H1 (cell line): ENCODE data around the gene TMEM198. TPM values are rescaled to one million over a fixed set of nuclear protein-coding genes. Genes with fewer than 3 reads are reported as not detected.

Source experiments
- CTCF ChIA-PET: fragments of 300-600 bp; sonication (Branson Sonifier 250); formaldehyde crosslinking; loops from one replicate; lab custom pipeline; 2021; ENCODE audit not compliant: partially characterized antibody; lab: Charles Lee
- POLR2A ChIA-PET: fragments of 300-600 bp; sonication (Branson Sonifier 250); formaldehyde crosslinking; loops from one replicate; lab custom pipeline; 2021; ENCODE audit warnings: inconsistent platforms; ENCODE audit not compliant: partially characterized antibody; lab: Charles Lee
- DNase-seq, 2 experiments: peaks; one replicate each; pipeline versions ENCODE4 v3.0.0 to v3.0.0-alpha.2; 2010 to 2022; ENCODE audit warnings: low spot score in 2 of 2, low read depth in 1 of 2, mixed read lengths in 1 of 2
- FAIRE-seq: peaks from 2 replicates; lab custom pipeline; 2011; peaks lifted over from hg19 to GRCh38; lab: Jason Lieb, UNC
- H2AFZ ChIP-seq: 2 replicates; pipeline ENCODE4 v1.8.1; 2012; ENCODE audit warnings: low read length, inconsistent platforms
- H2AK5ac ChIP-seq: 2 replicates; pipeline ENCODE4 v1.6.1; 2013; ENCODE audit warnings: low read depth, low read length
- H2BK120ac ChIP-seq: replicated peaks from 2 replicates; pipeline ENCODE3; 2013; ENCODE audit warnings: low read depth, low read length, inconsistent platforms
- H2BK12ac ChIP-seq: 2 replicates; pipeline ENCODE4 v1.6.1; 2013; ENCODE audit warnings: low read depth, low read length
- H2BK15ac ChIP-seq: 2 replicates; pipeline ENCODE4 v1.6.1; 2013; ENCODE audit warnings: low read length
- H2BK20ac ChIP-seq: 2 replicates; pipeline ENCODE4 v1.6.1; 2013; ENCODE audit warnings: low read length
- H2BK5ac ChIP-seq: 2 replicates; pipeline ENCODE4 v1.6.1; 2013; ENCODE audit warnings: low read depth, low read length
- H3K14ac ChIP-seq: 2 replicates; pipeline ENCODE4 v1.6.1; 2013; ENCODE audit warnings: inconsistent platforms; ENCODE audit not compliant: insufficient read length
- H3K18ac ChIP-seq: 2 replicates; pipeline ENCODE4 v1.6.1; 2013; ENCODE audit warnings: low read length; ENCODE audit errors: extremely low read depth
- H3K23ac ChIP-seq: 2 replicates; pipeline ENCODE4 v1.6.1; 2013; ENCODE audit warnings: inconsistent platforms; ENCODE audit not compliant: insufficient read length
- H3K23me2 ChIP-seq: 2 replicates; pipeline ENCODE4 v1.6.1; 2013; ENCODE audit warnings: low read depth, low read length
- H3K27ac ChIP-seq: 2 replicates; pipeline ENCODE4 v1.6.1; 2011; ENCODE audit warnings: low read depth, low read length, inconsistent platforms
- H3K27me3 ChIP-seq, 4 experiments: replicated peaks in 1 of 4; 1 replicate in 1 of 4; 2 replicates in 3 of 4; pipeline versions ENCODE4 v1.6.1 to v1.8.1; 2011 to 2013; ENCODE audit warnings: low read length in 3 of 4, mild to moderate bottlenecking in 3 of 4, inconsistent platforms in 2 of 4, mixed read lengths in 2 of 4, moderate library complexity in 1 of 4; ENCODE audit not compliant: control insufficient read depth in 3 of 4, insufficient read depth in 3 of 4; ENCODE audit errors: extremely low read depth in 1 of 4
- H3K36me3 ChIP-seq, 4 experiments: 2 replicates each; pipeline versions ENCODE4 v1.6.1 to v1.8.1; 2011 to 2013; ENCODE audit warnings: mild to moderate bottlenecking in 4 of 4, low read length in 3 of 4, moderate library complexity in 2 of 4, control low read depth in 1 of 4, inconsistent platforms in 1 of 4; ENCODE audit not compliant: insufficient read depth in 4 of 4, control insufficient read depth in 2 of 4
- H3K4ac ChIP-seq: replicated peaks from 2 replicates; pipeline ENCODE3; 2013; ENCODE audit warnings: low read length, low read depth, mixed read lengths, inconsistent platforms; ENCODE audit not compliant: insufficient read length
- H3K4me1 ChIP-seq, 4 experiments: replicated peaks in 1 of 4; 1 replicate in 1 of 4; 2 replicates in 3 of 4; pipeline versions ENCODE4 v1.6.1 to v1.8.1; 2011 to 2013; ENCODE audit warnings: low read length in 3 of 4, inconsistent platforms in 2 of 4, mixed read lengths in 1 of 4; ENCODE audit not compliant: insufficient read depth in 4 of 4, control insufficient read depth in 3 of 4
- H3K4me2 ChIP-seq, 2 experiments: 2 replicates each; pipeline versions ENCODE4 v1.6.1 to v1.8.1; 2011 to 2013; ENCODE audit warnings: low read depth in 2 of 2, low read length in 2 of 2, control low read depth in 1 of 2, inconsistent platforms in 1 of 2, mild to moderate bottlenecking in 1 of 2; ENCODE audit not compliant: insufficient read depth in 1 of 2
- H3K4me3 ChIP-seq, 4 experiments: fragments of 200-600, 300-600 bp in 1 of 4; sonication (generic), shearing (Covaris generic), sonication (Bioruptor Twin) in 1 of 4; 2 replicates each; pipeline versions ENCODE4 v1.5.1 to v1.8.1; 2011 to 2016; ENCODE audit warnings: low read length in 4 of 4, low read depth in 3 of 4, control low read depth in 2 of 4, inconsistent platforms in 2 of 4, mild to moderate bottlenecking in 2 of 4, mixed read lengths in 1 of 4, moderate library complexity in 1 of 4; ENCODE audit not compliant: insufficient read depth in 2 of 4; ENCODE audit errors: extremely low read depth in 1 of 4
- H3K56ac ChIP-seq: replicated peaks from 2 replicates; pipeline ENCODE3; 2013; ENCODE audit warnings: low read depth, mild to moderate bottlenecking, mixed read lengths, low read length, inconsistent platforms; ENCODE audit not compliant: insufficient read length
- H3K79me1 ChIP-seq: 2 replicates; pipeline ENCODE4 v1.6.1; 2013; ENCODE audit warnings: low read depth, low read length, control low read depth
- H3K79me2 ChIP-seq, 2 experiments: 2 replicates each; pipeline versions ENCODE4 v1.6.1 to v1.8.1; 2012 to 2013; ENCODE audit warnings: low read length in 2 of 2, mild to moderate bottlenecking in 2 of 2, inconsistent platforms in 1 of 2; ENCODE audit not compliant: insufficient read depth in 2 of 2, control insufficient read depth in 1 of 2
- H3K9ac ChIP-seq, 4 experiments: replicated peaks in 1 of 4; 1 replicate in 1 of 4; 2 replicates in 3 of 4; pipeline versions ENCODE4 v1.6.1 to v1.8.1; 2011 to 2013; ENCODE audit warnings: low read depth in 3 of 4, low read length in 3 of 4, control low read depth in 2 of 4, mild to moderate bottlenecking in 2 of 4, moderate library complexity in 2 of 4, inconsistent platforms in 1 of 4; ENCODE audit errors: extremely low read depth in 1 of 4
- H3K9me3 ChIP-seq, 2 experiments: 2 replicates each; pipeline versions ENCODE4 v1.6.1 to v1.8.1; 2012 to 2013; ENCODE audit warnings: mild to moderate bottlenecking in 2 of 2, moderate library complexity in 2 of 2, control low read depth in 1 of 2, inconsistent platforms in 1 of 2, low read depth in 1 of 2, low read length in 1 of 2, mixed read lengths in 1 of 2; ENCODE audit not compliant: insufficient read depth in 2 of 2
- H4K20me1 ChIP-seq, 2 experiments: replicated peaks in 1 of 2; 2 replicates each; pipeline versions ENCODE3 to v1.8.1; 2011 to 2013; ENCODE audit warnings: inconsistent platforms in 2 of 2, low read length in 2 of 2, mild to moderate bottlenecking in 1 of 2; ENCODE audit not compliant: insufficient read depth in 2 of 2, control insufficient read depth in 1 of 2
- H4K5ac ChIP-seq: 2 replicates; pipeline ENCODE4 v1.6.1; 2013; ENCODE audit warnings: low read length, low read depth, mixed read lengths, inconsistent platforms; ENCODE audit not compliant: insufficient read length
- H4K8ac ChIP-seq: 2 replicates; pipeline ENCODE4 v1.8.0; 2013; ENCODE audit warnings: mild to moderate bottlenecking, moderate library complexity, low read length, inconsistent platforms; ENCODE audit not compliant: insufficient read depth; ENCODE audit errors: extremely low read depth
- H4K91ac ChIP-seq: replicated peaks from 2 replicates; pipeline ENCODE3; 2013; ENCODE audit warnings: low read length, mixed read lengths, inconsistent platforms; ENCODE audit not compliant: insufficient read length
- ASH2L ChIP-seq: fragments of 200-600, 300-600 bp; sonication (generic); IDR thresholded peaks from one replicate; pipeline ENCODE4 v1.7.1; 2017; ENCODE audit warnings: low read length
- KDM1A ChIP-seq: fragments of 200-600, 300-600 bp; sonication (generic); IDR thresholded peaks from 2 replicates; pipeline ENCODE4 v1.7.1; 2016; ENCODE audit warnings: mild to moderate bottlenecking, low read length, borderline replicate concordance
- RNF2 ChIP-seq: fragments of 200-900, 300-1000 bp; sonication (generic); IDR thresholded peaks from 2 replicates; pipeline ENCODE4 v1.7.1; 2016; ENCODE audit warnings: borderline replicate concordance, low read depth, mild to moderate bottlenecking, antibody characterized with exemption, low read length; ENCODE audit not compliant: poor library complexity, severe bottlenecking; ENCODE audit errors: missing control alignments
- SIRT6 ChIP-seq: IDR thresholded peaks from one replicate; pipeline ENCODE4 v1.7.1; 2012; ENCODE audit warnings: low read length, inconsistent platforms
- TCF12 ChIP-seq: IDR thresholded peaks from 2 replicates; pipeline ENCODE4 v1.6.1; 2011; ENCODE audit warnings: low read depth, mild to moderate bottlenecking, low read length
- WGBS, 2 experiments: shearing (Covaris generic) in 1 of 2; methylation state at CpG; one replicate each; pipeline versions ENCODE4 v1.1.6 to v1.1.7; 2013 to 2015; ENCODE audit warnings: low lambda C conversion rate in 2 of 2, mixed read lengths in 2 of 2, inconsistent platforms in 1 of 2, low coverage in 1 of 2, missing lambda C conversion rate in 1 of 2; ENCODE audit not compliant: insufficient replicate concordance in 2 of 2, insufficient coverage in 1 of 2, insufficient read length in 1 of 2; ENCODE audit errors: extremely low coverage in 1 of 2, missing lambda C conversion rate in 1 of 2; 5-methylcytosine and 5-hydroxymethylcytosine counted together
- polyA plus RNA-seq, 7 experiments: library from polyadenylated mRNA; depleted of rRNA in 3 of 7; stranded (reverse) in 5 of 7; unstranded in 2 of 7; fragments of >200 nt in 5 of 7; fragments of 200-250 nt in 2 of 7; gene quantifications; 1 replicate in 5 of 7; 2 replicates in 1 of 7; 4 replicates in 1 of 7; pipeline versions ENCODE4 v1.2.1 to v1.2.3, GENCODE V29; 2011 to 2013; ENCODE audit warnings: missing spikeins in 2 of 7, mixed read lengths in 2 of 7
- total RNA-seq: library from RNA; stranded (reverse); fragmentation: NEBNext Ultra II Directional; extraction: Animal tissue kit (Norgen Biotek cat#: 25700); gene quantifications from 2 replicates; pipeline ENCODE4 v1.2.1, GENCODE V29; 2021
- TF ChIP-seq, protein P1 (sequence below): IDR thresholded peaks from 2 replicates; pipeline ENCODE4 v1.6.1; 2011; ENCODE audit warnings: low read depth, mild to moderate bottlenecking, low read length; ENCODE audit not compliant: insufficient read depth

The TMEM198 gene
- total and polyA plus RNA-seq, 2 of the 8 experiments (the other 6 are each of a cell fraction or from before 2014, with no cell fraction given), result 10.2 to 10.4 TPM

DNA sequence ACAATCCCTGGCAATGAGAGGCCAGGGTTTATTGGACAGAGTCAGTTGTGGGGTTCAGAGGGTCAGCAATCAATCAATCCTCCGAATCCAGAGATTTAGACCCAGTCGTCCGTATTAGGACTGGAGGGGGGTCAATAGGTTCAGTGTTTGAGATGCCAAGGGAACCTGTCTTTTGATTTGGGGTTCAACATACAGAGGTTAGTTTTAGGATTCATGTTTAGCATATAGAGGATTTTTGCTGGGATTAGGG is 44.8 kb upstream of the TMEM198 start:
- H3K79me2 ChIP-seq, result no peaks in the 10 kb centered on the region
- no peak overlapping the region for H2BK120ac ChIP-seq
- peaks cover 0 to 7% (median 0%) of the 10 kb centered on the region in 4 experiments; a peak in 1 of 8 replicates for H3K36me3 ChIP-seq
- WGBS, 2 experiments, result 13% methylated on average over 3 of the region's 3 CpGs; no CpG with 5 or more reads in 1 of the 2 experiments
- DNase-seq (no peak), FAIRE-seq (no peak)
- ChIA-PET CTCF (interaction anchor here (0.8 to 113.1 kb wide), 8 partner anchors 10 to 144 kb away, joined by 3 to 7248 read pairs (median 4); partner anchors contain the start of genes ASIC4, CHPF, DES and GMPPA), POLR2A (interaction anchor here (1.0 to 19.9 kb wide), 12 partner anchors 8 to 196 kb away, joined by 3 to 216 read pairs (median 6); partner anchors contain the start of genes ASIC4, CHPF, STK11IP and TMEM198)
- TF ChIP-seq KDM1A (no peak), SIRT6 (no peak), ASH2L (no peak), RNF2 (no peak), TCF12 (no peak)
- TF ChIP-seq, protein P1, sequence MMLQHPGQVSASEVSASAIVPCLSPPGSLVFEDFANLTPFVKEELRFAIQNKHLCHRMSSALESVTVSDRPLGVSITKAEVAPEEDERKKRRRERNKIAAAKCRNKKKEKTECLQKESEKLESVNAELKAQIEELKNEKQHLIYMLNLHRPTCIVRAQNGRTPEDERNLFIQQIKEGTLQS, result no peak
- H4K5ac ChIP-seq, result no peak overlapping the region
- no peak overlapping the region for H4K91ac ChIP-seq
- peak overlapping the region; percentile 46; the same call in 1 of the 2 replicates for H2AK5ac ChIP-seq
- H2BK15ac ChIP-seq, result no peak overlapping the region
- peak overlapping the region; percentile 66; the same call in 1 of the 2 replicates for H2BK5ac ChIP-seq
- H2BK20ac ChIP-seq, result no peak overlapping the region
- peak overlapping the region; percentile 97 to 99 for H3K4me2 ChIP-seq
- peaks cover 20 to 35% (median 29%) of the 10 kb centered on the region in 4 experiments for H3K27me3 ChIP-seq
- H3K27ac ChIP-seq, result no peak overlapping the region
- peak overlapping the region; percentile 57 to 72 (median 65) for H3K4me3 ChIP-seq
- H3K14ac ChIP-seq, result no peak overlapping the region
- H2BK12ac ChIP-seq, result no peak overlapping the region
- no peak overlapping the region for H2AFZ ChIP-seq
- H3K18ac ChIP-seq, result no peak overlapping the region; the same call in 1 of the 2 replicates
- H3K23ac ChIP-seq, result no peak overlapping the region
- H3K9ac ChIP-seq, result peak overlapping the region in 3 of 4 experiments; percentile 48 to 79 (median 50); a peak in 4 of 7 replicates
- no peaks in the 10 kb centered on the region for H4K20me1 ChIP-seq
- H3K23me2 ChIP-seq, result peaks cover 24% of the 10 kb centered on the region
- no peak overlapping the region for H3K56ac ChIP-seq
- H3K4ac ChIP-seq, result peak overlapping the region; percentile 91
- H4K8ac ChIP-seq, result no peak overlapping the region
- no peaks in the 10 kb centered on the region for H3K9me3 ChIP-seq
- H3K4me1 ChIP-seq, result peaks cover 9 to 41% (median 21%) of the 10 kb centered on the region in 4 experiments
- no peaks in the 10 kb centered on the region; the same call in 1 of the 2 replicates for H3K79me1 ChIP-seq
